GM23338 (cell line): Measurements from ENCODE around the gene TNS1. TPM values are rescaled to one million over a fixed set of nuclear protein-coding genes. Genes with fewer than 3 reads are reported as not detected.

Experiments used
- ATAC-seq: fragments of 200-7000 bp; cut with Tn5 transposase; 3 replicates; pipeline ENCODE4 v1.9.1; 2020
- DNase-seq: peaks from one replicate; pipeline ENCODE4 v3.0.0-alpha.2; 2015; ENCODE audit warnings: low spot score
- H2AFZ ChIP-seq: fragments of 200-600 bp; sonication (generic); 2 replicates; pipeline ENCODE4 v1.8.0; 2016; ENCODE audit warnings: antibody characterized with exemption, mild to moderate bottlenecking, moderate library complexity
- H3F3A ChIP-seq: fragments of 200-600 bp; sonication (generic); replicated peaks from 2 replicates; pipeline ENCODE4 v1.8.0; 2017; ENCODE audit warnings: antibody characterized with exemption, mixed run types, low read depth
- H3K27ac ChIP-seq: fragments of 200-600 bp; sonication (generic); 2 replicates; pipeline ENCODE4 v1.6.1; 2016; ENCODE audit warnings: low read depth
- H3K27me3 ChIP-seq: fragments of 200-600 bp; sonication (generic); 2 replicates; pipeline ENCODE4 v1.8.0; 2016; ENCODE audit warnings: mild to moderate bottlenecking, mixed run types, moderate library complexity; ENCODE audit not compliant: insufficient read depth
- H3K36me3 ChIP-seq: fragments of 200-600 bp; sonication (generic); 2 replicates; pipeline ENCODE4 v1.8.0; 2016; ENCODE audit warnings: mild to moderate bottlenecking; ENCODE audit not compliant: insufficient read depth
- H3K4me1 ChIP-seq: fragments of 200-600 bp; sonication (generic); 2 replicates; pipeline ENCODE4 v1.8.0; 2016; ENCODE audit warnings: mild to moderate bottlenecking, moderate library complexity; ENCODE audit not compliant: insufficient read depth
- H3K4me2 ChIP-seq: fragments of 200-600 bp; sonication (generic); 2 replicates; pipeline ENCODE4 v1.7.1; 2017; ENCODE audit warnings: mixed run types
- H3K4me3 ChIP-seq: fragments of 200-600 bp; sonication (generic); 2 replicates; pipeline ENCODE4 v1.6.1; 2016; ENCODE audit warnings: mixed run types
- H3K79me2 ChIP-seq: fragments of 200-600 bp; sonication (generic); replicated peaks from 2 replicates; pipeline ENCODE4 v1.8.0; 2017; ENCODE audit warnings: mild to moderate bottlenecking; ENCODE audit not compliant: insufficient read depth
- H3K9me2 ChIP-seq: fragments of 200-600 bp; sonication (generic); 2 replicates; pipeline ENCODE4 v1.8.0; 2017; ENCODE audit not compliant: insufficient read depth
- H4K20me1 ChIP-seq: fragments of 200-600 bp; sonication (generic); replicated peaks from 2 replicates; pipeline ENCODE4 v1.8.0; 2017; ENCODE audit warnings: mild to moderate bottlenecking; ENCODE audit not compliant: insufficient read depth
- H3K27ac Mint-ChIP-seq: 2 replicates; pipeline ENCODE4 v1.8.0; 2020; ENCODE audit warnings: inconsistent platforms, mild to moderate bottlenecking, moderate library complexity, mixed read lengths
- H3K27me3 Mint-ChIP-seq: 3 replicates; pipeline ENCODE4 v1.8.0; 2022; ENCODE audit warnings: low read depth, mild to moderate bottlenecking, moderate library complexity, mixed read lengths, inconsistent platforms; ENCODE audit not compliant: insufficient read depth, poor library complexity
- H3K36me3 Mint-ChIP-seq: 3 replicates; pipeline ENCODE4 v1.8.0; 2021; ENCODE audit warnings: low read depth, mild to moderate bottlenecking, inconsistent platforms, moderate library complexity, mixed read lengths
- H3K4me1 Mint-ChIP-seq: 3 replicates; pipeline ENCODE4 v1.8.0; 2020; ENCODE audit warnings: mild to moderate bottlenecking, inconsistent platforms, mixed read lengths
- H3K4me3 Mint-ChIP-seq: 3 replicates; pipeline ENCODE4 v1.8.0; 2021; ENCODE audit warnings: moderate library complexity, mild to moderate bottlenecking, inconsistent platforms, mixed read lengths
- H3K9me3 Mint-ChIP-seq: 3 replicates; pipeline ENCODE4 v1.8.0; 2020; ENCODE audit warnings: moderate library complexity, mild to moderate bottlenecking, inconsistent platforms, mixed read lengths
- CTCF ChIP-seq, 2 experiments: fragments of 200-600 bp in 1 of 2; sonication (generic) in 1 of 2; conservative IDR thresholded peaks; 2 replicates each; pipeline versions ENCODE4 v1.5.1 to v1.6.1; 2016 to 2017; ENCODE audit warnings: antibody characterized with exemption in 2 of 2, low read depth in 2 of 2, mild to moderate bottlenecking in 2 of 2, moderate library complexity in 1 of 2
- EZH2 ChIP-seq: fragments of 200-600 bp; sonication (generic); IDR thresholded peaks from one replicate; pipeline ENCODE4 v1.8.0; 2017; ENCODE audit warnings: antibody characterized with exemption, mild to moderate bottlenecking, low read depth; ENCODE audit not compliant: unreplicated experiment
- EZH2phosphoT487 ChIP-seq: fragments of 200-600 bp; sonication (generic); IDR thresholded peaks from one replicate; pipeline ENCODE4 v1.8.1; 2018; ENCODE audit warnings: antibody characterized with exemption; ENCODE audit not compliant: unreplicated experiment
- JUNB ChIP-seq: IDR thresholded peaks from one replicate; pipeline ENCODE4 v1.6.1; 2016; ENCODE audit warnings: antibody characterized with exemption; ENCODE audit not compliant: unreplicated experiment
- POLR2AphosphoS5 ChIP-seq: IDR thresholded peaks from 2 replicates; pipeline ENCODE4 v1.6.1; 2016; ENCODE audit warnings: antibody characterized with exemption, low read depth
- REST ChIP-seq: IDR thresholded peaks from one replicate; pipeline ENCODE4 v1.6.1; 2018; ENCODE audit warnings: antibody characterized with exemption; ENCODE audit not compliant: unreplicated experiment
- ZNF114 ChIP-seq: fragments of 250-450 bp; sonication (Bioruptor Pico); IDR thresholded peaks from 2 replicates; pipeline ENCODE4 v1.5.0; 2020; ENCODE audit warnings: mild to moderate bottlenecking, moderate library complexity
- ZNF331 ChIP-seq: fragments of 250-450 bp; sonication (Bioruptor Pico); IDR thresholded peaks from 2 replicates; pipeline ENCODE4 v1.5.0; 2020; ENCODE audit warnings: low read depth, mild to moderate bottlenecking, moderate library complexity
- ZNF462 ChIP-seq: fragments of 250-450 bp; sonication (Bioruptor Pico); IDR thresholded peaks from 2 replicates; pipeline ENCODE4 v1.5.0; 2020; ENCODE audit warnings: mild to moderate bottlenecking, moderate library complexity
- polyA plus RNA-seq: library from polyadenylated mRNA; unstranded; fragments of >200 nt; fragmentation: Nextera tagmentation; extraction: Ambion mirVana; gene quantifications from 2 replicates; pipeline ENCODE4 v1.2.1, GENCODE V29; 2016
- total RNA-seq: library from RNA; depleted of rRNA; stranded (reverse); fragments of >200 nt; shearing (Covaris generic); gene quantifications from 2 replicates; pipeline ENCODE4 v1.2.3, GENCODE V29; 2014

Gene TNS1
- total and polyA plus RNA-seq, 2 experiments from 2014 or later, result 2.0 to 7.4 TPM

GRCh38 chr2:217878915-217879590 is 123.7 kb downstream of the TNS1 start:
- Histone ChIP-seq H3K36me3 (no peaks in the 10 kb centered on the region), H3K4me2 (no peak overlapping the region), H3K4me3 (no peak overlapping the region), H3K4me1 (no peaks in the 10 kb centered on the region), H3K27me3 (no peaks in the 10 kb centered on the region), H3K27ac (0 out of 2 replicates have a peak overlapping the region, but pooled peaks have one; percentile 26), H3F3A (no peaks in the 10 kb centered on the region), H3K79me2 (no peaks in the 10 kb centered on the region), H4K20me1 (no peaks in the 10 kb centered on the region), H3K9me2 (no peaks in the 10 kb centered on the region), H2AFZ (no peak overlapping the region)
- TF ChIP-seq POLR2AphosphoS5 (no peak), EZH2phosphoT487 (no peak), CTCF (conservative IDR thresholded peaks at IDR 0.05; ENCODE audit: low read depth in 2 of 2) (peak; percentile 37 to 47), ZNF331 (CRISPR knock-in tag) (no peak)
- H3K4me3 Mint-ChIP-seq, result no peak overlapping the region
- ATAC-seq (peak; percentile 86), DNase-seq (peak; percentile 42)
- no peaks in the 10 kb centered on the region for H3K36me3 Mint-ChIP-seq
- H3K27me3 Mint-ChIP-seq, result peaks cover 4% of the 10 kb centered on the region
- H3K9me3 Mint-ChIP-seq, result no peaks in the 10 kb centered on the region
- H3K4me1 Mint-ChIP-seq, result peaks cover 14% of the 10 kb centered on the region; the same call in 2 of the 3 replicates
- H3K27ac Mint-ChIP-seq, result no peak overlapping the region

GRCh38 chr2:217877866-217878265 is 124.9 kb downstream of the TNS1 start:
- Mint-ChIP-seq H3K4me3 (no peak overlapping the region), H3K9me3 (no peaks in the 10 kb centered on the region), H3K4me1 (peaks cover 21% of the 10 kb centered on the region), H3K36me3 (no peaks in the 10 kb centered on the region), H3K27ac (no peak overlapping the region), H3K27me3 (peaks cover 6% of the 10 kb centered on the region)
- no peak overlapping the region for H3K4me2 ChIP-seq
- no peaks in the 10 kb centered on the region for H3F3A ChIP-seq
- H4K20me1 ChIP-seq, result no peaks in the 10 kb centered on the region
- H3K27me3 ChIP-seq, result no peaks in the 10 kb centered on the region
- H3K79me2 ChIP-seq, result no peaks in the 10 kb centered on the region
- H3K36me3 ChIP-seq, result no peaks in the 10 kb centered on the region
- no peaks in the 10 kb centered on the region for H3K9me2 ChIP-seq
- ATAC-seq, result no peak
- H3K4me3 ChIP-seq, result no peak overlapping the region
- H3K4me1 ChIP-seq, result no peaks in the 10 kb centered on the region
- DNase-seq, result no peak
- H2AFZ ChIP-seq, result no peak overlapping the region
- H3K27ac ChIP-seq, result no peak overlapping the region
- TF ChIP-seq EZH2 (no peak), REST (no peak), ZNF114 (CRISPR knock-in tag) (no peak), POLR2AphosphoS5 (no peak), ZNF462 (CRISPR knock-in tag) (no peak), JUNB (no peak), EZH2phosphoT487 (no peak)
